HEK293 (cell line): ENCODE results near the gene EVC.

Source experiments
- CTCF ChIA-PET: fragments of 350-600 bp; formaldehyde crosslinking; extraction: SDS; loops from one replicate; lab custom pipeline; 2021; ENCODE audit warnings: antibody characterized with exemption; lab: Yijun Ruan, JAX
- POLR2A ChIA-PET: fragments of 300-600 bp; formaldehyde crosslinking; extraction: SDS; loops from one replicate; lab custom pipeline; 2020; ENCODE audit warnings: antibody characterized with exemption, inconsistent platforms; lab: Yijun Ruan, JAX
- H3K27ac ChIP-seq: fragments of 200-500 bp; sonication (Bioruptor generic); 2 replicates; pipeline ENCODE4 v1.5.1; 2014; ENCODE audit warnings: low read depth, low read length, control low read depth, inconsistent platforms; ENCODE audit errors: extremely low read depth
- H3K36me3 ChIP-seq, 2 experiments: fragments of 200-500 bp in 1 of 2; sonication (Bioruptor generic) in 1 of 2; 1 replicate in 1 of 2; 2 replicates in 1 of 2; pipeline ENCODE4 v1.5.1; 2014 to 2017; ENCODE audit warnings: inconsistent platforms in 2 of 2, low read length in 2 of 2; ENCODE audit not compliant: control insufficient read depth in 2 of 2, insufficient read depth in 1 of 2
- H3K4me1 ChIP-seq: fragments of 200-500 bp; sonication (Bioruptor generic); 2 replicates; pipeline ENCODE4 v1.5.1; 2014; ENCODE audit warnings: mild to moderate bottlenecking, low read length, inconsistent platforms; ENCODE audit not compliant: control insufficient read depth, insufficient read depth
- H3K4me3 ChIP-seq: 2 replicates; pipeline ENCODE4 v1.5.1; 2011; ENCODE audit warnings: low read depth, mild to moderate bottlenecking, control low read depth, low read length, moderate library complexity
- H3K9me3 ChIP-seq: fragments of 200-500 bp; sonication (Bioruptor generic); 2 replicates; pipeline ENCODE4 v1.5.1; 2014; ENCODE audit warnings: low read depth, low read length, inconsistent platforms; ENCODE audit not compliant: control insufficient read depth, insufficient read depth
- GLIS2 ChIP-seq: fragments of 450-650 bp; formaldehyde crosslinking; IDR thresholded peaks from 2 replicates; pipeline ENCODE4 v1.5.1; 2016; ENCODE audit warnings: missing biosample characterization, missing genetic modification characterization
- SCRT2 ChIP-seq: fragments of 450-650 bp; formaldehyde crosslinking; IDR thresholded peaks from 2 replicates; pipeline ENCODE4 v1.5.1; 2016; ENCODE audit warnings: missing biosample characterization, missing genetic modification characterization
- SP3 ChIP-seq: fragments of 450-650 bp; formaldehyde crosslinking; IDR thresholded peaks from 2 replicates; pipeline ENCODE4 v1.5.1; 2016; ENCODE audit warnings: missing biosample characterization, missing genetic modification characterization
- ZBTB20 ChIP-seq: fragments of 450-650 bp; formaldehyde crosslinking; IDR thresholded peaks from 2 replicates; pipeline ENCODE4 v1.5.1; 2016; ENCODE audit warnings: missing biosample characterization, missing genetic modification characterization
- ZBTB48 ChIP-seq: fragments of 450-650 bp; formaldehyde crosslinking; IDR thresholded peaks from 2 replicates; pipeline ENCODE4 v1.5.1; 2016; ENCODE audit warnings: missing biosample characterization, missing genetic modification characterization
- ZFHX2 ChIP-seq: fragments of 450-650 bp; formaldehyde crosslinking; conservative IDR thresholded peaks from 2 replicates; pipeline ENCODE4 v1.5.1; 2016; ENCODE audit warnings: missing biosample characterization, missing genetic modification characterization
- ZIC2 ChIP-seq: fragments of 450-650 bp; formaldehyde crosslinking; IDR thresholded peaks from 2 replicates; pipeline ENCODE4 v1.5.1; 2016; ENCODE audit warnings: missing biosample characterization, missing genetic modification characterization
- ZNF140 ChIP-seq: fragments of 450-650 bp; formaldehyde crosslinking; IDR thresholded peaks from 2 replicates; pipeline ENCODE4 v1.5.1; 2016; ENCODE audit warnings: missing biosample characterization, missing genetic modification characterization
- ZNF155 ChIP-seq: fragments of 450-650 bp; formaldehyde crosslinking; IDR thresholded peaks from 2 replicates; pipeline ENCODE4 v1.5.1; 2016; ENCODE audit warnings: missing biosample characterization, missing genetic modification characterization
- ZNF335 ChIP-seq: fragments of 450-650 bp; formaldehyde crosslinking; conservative IDR thresholded peaks from 2 replicates; pipeline ENCODE4 v1.5.1; 2016; ENCODE audit warnings: missing biosample characterization, missing genetic modification characterization
- ZNF654 ChIP-seq: fragments of 450-650 bp; formaldehyde crosslinking; IDR thresholded peaks from 2 replicates; pipeline ENCODE4 v1.5.1; 2016; ENCODE audit warnings: low read depth, missing biosample characterization, missing genetic modification characterization
- ZNF76 ChIP-seq: fragments of 450-650 bp; formaldehyde crosslinking; IDR thresholded peaks from 2 replicates; pipeline ENCODE4; 2016; ENCODE audit warnings: low read depth, missing biosample characterization, missing genetic modification characterization, borderline replicate concordance
- ZXDB ChIP-seq: fragments of 450-650 bp; formaldehyde crosslinking; IDR thresholded peaks from 2 replicates; pipeline ENCODE4 v1.5.1; 2016; ENCODE audit warnings: missing biosample characterization, missing genetic modification characterization
- TF ChIP-seq, protein P1 (sequence below): fragments of 450-650 bp; formaldehyde crosslinking; optimal IDR thresholded peaks from 2 replicates; pipeline ENCODE3; 2016; ENCODE audit warnings: missing biosample characterization, mild to moderate bottlenecking, missing genetic modification characterization
- TF ChIP-seq, protein P2 (sequence below): fragments of 450-650 bp; formaldehyde crosslinking; IDR thresholded peaks from 2 replicates; pipeline ENCODE4 v1.5.1; 2016; ENCODE audit warnings: missing biosample characterization, missing genetic modification characterization, borderline replicate concordance
- TF ChIP-seq, protein P3 (sequence below): fragments of 450-650 bp; formaldehyde crosslinking; IDR thresholded peaks from 2 replicates; pipeline ENCODE4 v1.5.1; 2016; ENCODE audit warnings: missing biosample characterization, missing genetic modification characterization

EVC gene

DNA sequence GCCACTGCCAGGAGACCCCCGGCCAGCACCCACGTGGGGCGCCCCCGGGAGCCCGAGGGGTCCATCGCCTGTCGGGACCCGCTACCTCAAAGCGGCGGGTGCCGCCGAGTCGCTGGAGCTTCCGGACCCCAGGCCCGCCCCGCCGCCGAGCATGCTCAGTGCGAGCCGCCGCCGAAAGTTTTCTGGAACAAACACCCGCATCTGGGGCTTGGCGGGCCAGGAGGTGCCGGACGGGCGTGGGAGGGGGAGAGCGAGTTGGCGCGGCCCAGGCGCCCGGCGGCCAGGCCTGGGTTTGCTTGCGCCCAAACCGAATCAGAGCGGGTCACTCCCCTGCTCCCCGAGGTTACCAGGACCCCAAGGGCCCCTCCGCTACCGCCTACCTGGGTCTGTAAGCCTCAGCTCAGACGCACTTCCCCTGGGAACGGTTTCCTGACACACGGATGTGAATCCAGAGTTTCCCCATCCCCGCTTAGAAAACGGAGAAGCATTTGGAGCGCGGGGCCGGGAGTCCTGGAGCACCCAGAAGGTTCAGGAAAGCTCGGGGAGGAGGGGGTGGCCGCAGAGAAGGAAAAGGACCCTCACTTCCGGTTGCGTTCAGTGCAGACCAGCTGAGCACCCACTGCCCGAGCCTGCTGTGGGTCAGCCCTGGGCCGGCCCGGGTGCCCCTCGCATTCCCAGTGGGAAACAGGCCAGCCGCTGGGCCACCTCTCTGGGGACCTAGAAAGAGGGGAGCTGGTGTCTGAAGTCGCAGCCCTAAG, 2.4 kb upstream of the EVC start, which contains the start of gene EVC2:
Gene EVC2 (minus strand): TSS at position 111 of the 758 bp plus-strand sequence. CDS start 46 bp downstream, at position 65.
- Histone ChIP-seq H3K27ac (no peak within 1 kb of the TSS), H3K9me3 (no peaks in the 10 kb centered on the region), H3K4me3 (no peak within 1 kb of the TSS; the same call in 1 of the 2 replicates), H3K4me1 (no peaks in the 10 kb centered on the region), H3K36me3 (peaks cover 0 to 2% of the 10 kb centered on the region in 2 experiments; a peak in 1 of 3 replicates)
- CTCF ChIA-PET, result no interaction called here
- TF ChIP-seq, protein P1, sequence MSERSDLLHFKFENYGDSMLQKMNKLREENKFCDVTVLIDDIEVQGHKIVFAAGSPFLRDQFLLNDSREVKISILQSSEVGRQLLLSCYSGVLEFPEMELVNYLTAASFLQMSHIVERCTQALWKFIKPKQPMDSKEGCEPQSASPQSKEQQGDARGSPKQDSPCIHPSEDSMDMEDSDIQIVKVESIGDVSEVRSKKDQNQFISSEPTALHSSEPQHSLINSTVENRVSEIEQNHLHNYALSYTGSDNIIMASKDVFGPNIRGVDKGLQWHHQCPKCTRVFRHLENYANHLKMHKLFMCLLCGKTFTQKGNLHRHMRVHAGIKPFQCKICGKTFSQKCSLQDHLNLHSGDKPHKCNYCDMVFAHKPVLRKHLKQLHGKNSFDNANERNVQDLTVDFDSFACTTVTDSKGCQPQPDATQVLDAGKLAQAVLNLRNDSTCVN (tag by site-specific recombination), result no peak
- POLR2A ChIA-PET, result no interaction called here

DNA sequence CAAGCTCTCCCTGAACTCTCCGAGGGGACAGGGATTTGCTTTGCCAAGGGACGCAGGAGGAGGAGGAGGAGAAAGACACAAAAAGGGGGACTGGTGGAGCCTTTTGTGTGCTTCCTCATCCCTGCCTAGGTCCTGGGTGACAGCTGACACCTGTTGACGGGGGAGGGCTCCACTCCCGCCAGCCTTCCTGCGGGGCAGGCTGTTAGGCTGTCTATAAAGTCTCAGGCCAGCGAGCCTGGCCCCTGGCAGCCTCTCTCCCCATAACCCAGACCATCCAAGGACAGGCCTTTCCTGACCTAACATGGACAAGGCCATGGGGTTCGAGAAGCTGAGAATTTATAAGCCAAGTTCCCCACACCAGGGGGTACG, 1.8 kb upstream of the EVC start:
- POLR2A ChIA-PET, result no interaction called here
- no peaks in the 10 kb centered on the region for H3K9me3 ChIP-seq

DNA sequence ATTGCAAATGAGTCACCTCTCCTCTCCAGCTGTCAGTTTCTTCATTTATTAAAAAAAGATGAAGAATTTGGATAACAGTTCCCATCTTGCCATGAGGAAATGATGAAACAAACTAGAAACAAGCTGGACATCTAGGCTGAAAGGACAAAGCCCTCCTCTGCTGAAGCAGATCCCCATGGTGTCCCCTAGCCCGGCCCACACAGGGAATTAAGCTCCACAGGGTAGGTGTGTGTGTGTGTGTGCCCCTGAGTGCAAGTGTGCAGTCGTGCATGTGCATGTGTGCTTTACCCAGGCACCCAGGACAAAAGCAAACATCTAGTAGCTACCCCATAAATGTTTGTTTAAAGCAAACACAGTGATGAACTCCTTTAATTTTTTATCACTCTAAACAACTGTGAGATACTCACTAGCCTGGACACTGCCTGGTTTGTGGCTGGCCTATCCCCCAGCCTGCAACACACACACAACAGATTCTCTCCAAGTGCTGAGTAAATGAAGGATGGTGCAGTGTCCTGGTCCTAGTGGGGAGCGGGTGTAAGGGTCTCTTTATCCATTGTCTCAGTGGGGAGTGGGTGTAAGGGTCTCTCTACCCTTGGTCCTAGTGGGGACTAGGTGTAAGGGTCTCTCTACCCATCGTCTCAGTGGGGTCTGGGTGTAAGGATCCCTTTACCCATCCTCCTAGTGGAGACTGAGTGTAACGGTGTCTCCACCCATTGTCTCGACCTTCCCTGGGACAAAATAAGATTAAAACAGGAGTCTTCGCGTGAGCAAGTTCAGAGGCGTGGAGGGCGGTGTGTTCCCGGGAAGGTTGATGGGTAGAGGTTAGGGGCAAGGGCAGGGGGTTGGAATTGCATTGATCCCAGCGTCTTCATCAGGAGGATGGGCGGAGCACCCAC, 688 bp upstream of the EVC start:
- H3K9me3 ChIP-seq, result no peaks in the 10 kb centered on the region
- POLR2A ChIA-PET, result no interaction called here
- peaks cover 0 to 2% of the 10 kb centered on the region in 2 experiments; a peak in 1 of 3 replicates for H3K36me3 ChIP-seq
- H3K4me3 ChIP-seq, result peak overlapping the region; percentile 42
- H3K4me1 ChIP-seq, result no peaks in the 10 kb centered on the region
- CTCF ChIA-PET, result interaction anchor here (0.5 to 0.9 kb wide), 3 partner anchors 27 to 949 kb away, joined by 3 to 4 read pairs (median 4); no protein-coding TSS in a partner anchor
- 0 out of 2 replicates have a peak, but pooled peaks have one; percentile 33 for TF ChIP-seq ZIC2
- TF ChIP-seq ZXDB (tag by site-specific recombination), result no peak
- 0 out of 2 replicates have a peak, but pooled peaks have one; percentile 10 for TF ChIP-seq ZFHX2 (tag by site-specific recombination)
- peak; percentile 32; the same call in 1 of the 2 replicates for TF ChIP-seq ZBTB20 (tag by site-specific recombination)
- TF ChIP-seq GLIS2 (tag by site-specific recombination), result peak; percentile 53
- TF ChIP-seq, protein P2, sequence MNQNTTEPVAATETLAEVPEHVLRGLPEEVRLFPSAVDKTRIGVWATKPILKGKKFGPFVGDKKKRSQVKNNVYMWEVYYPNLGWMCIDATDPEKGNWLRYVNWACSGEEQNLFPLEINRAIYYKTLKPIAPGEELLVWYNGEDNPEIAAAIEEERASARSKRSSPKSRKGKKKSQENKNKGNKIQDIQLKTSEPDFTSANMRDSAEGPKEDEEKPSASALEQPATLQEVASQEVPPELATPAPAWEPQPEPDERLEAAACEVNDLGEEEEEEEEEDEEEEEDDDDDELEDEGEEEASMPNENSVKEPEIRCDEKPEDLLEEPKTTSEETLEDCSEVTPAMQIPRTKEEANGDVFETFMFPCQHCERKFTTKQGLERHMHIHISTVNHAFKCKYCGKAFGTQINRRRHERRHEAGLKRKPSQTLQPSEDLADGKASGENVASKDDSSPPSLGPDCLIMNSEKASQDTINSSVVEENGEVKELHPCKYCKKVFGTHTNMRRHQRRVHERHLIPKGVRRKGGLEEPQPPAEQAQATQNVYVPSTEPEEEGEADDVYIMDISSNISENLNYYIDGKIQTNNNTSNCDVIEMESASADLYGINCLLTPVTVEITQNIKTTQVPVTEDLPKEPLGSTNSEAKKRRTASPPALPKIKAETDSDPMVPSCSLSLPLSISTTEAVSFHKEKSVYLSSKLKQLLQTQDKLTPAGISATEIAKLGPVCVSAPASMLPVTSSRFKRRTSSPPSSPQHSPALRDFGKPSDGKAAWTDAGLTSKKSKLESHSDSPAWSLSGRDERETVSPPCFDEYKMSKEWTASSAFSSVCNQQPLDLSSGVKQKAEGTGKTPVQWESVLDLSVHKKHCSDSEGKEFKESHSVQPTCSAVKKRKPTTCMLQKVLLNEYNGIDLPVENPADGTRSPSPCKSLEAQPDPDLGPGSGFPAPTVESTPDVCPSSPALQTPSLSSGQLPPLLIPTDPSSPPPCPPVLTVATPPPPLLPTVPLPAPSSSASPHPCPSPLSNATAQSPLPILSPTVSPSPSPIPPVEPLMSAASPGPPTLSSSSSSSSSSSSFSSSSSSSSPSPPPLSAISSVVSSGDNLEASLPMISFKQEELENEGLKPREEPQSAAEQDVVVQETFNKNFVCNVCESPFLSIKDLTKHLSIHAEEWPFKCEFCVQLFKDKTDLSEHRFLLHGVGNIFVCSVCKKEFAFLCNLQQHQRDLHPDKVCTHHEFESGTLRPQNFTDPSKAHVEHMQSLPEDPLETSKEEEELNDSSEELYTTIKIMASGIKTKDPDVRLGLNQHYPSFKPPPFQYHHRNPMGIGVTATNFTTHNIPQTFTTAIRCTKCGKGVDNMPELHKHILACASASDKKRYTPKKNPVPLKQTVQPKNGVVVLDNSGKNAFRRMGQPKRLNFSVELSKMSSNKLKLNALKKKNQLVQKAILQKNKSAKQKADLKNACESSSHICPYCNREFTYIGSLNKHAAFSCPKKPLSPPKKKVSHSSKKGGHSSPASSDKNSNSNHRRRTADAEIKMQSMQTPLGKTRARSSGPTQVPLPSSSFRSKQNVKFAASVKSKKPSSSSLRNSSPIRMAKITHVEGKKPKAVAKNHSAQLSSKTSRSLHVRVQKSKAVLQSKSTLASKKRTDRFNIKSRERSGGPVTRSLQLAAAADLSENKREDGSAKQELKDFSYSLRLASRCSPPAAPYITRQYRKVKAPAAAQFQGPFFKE, result no peak
- TF ChIP-seq ZNF140, result peak; percentile 85
- TF ChIP-seq ZNF335 (tag by site-specific recombination), result peak; percentile 37
- no peak for TF ChIP-seq ZNF654 (tag by site-specific recombination)
- TF ChIP-seq ZBTB48 (tag by site-specific recombination), result peak; percentile 70
- peak; percentile 49; the same call in 1 of the 2 replicates for TF ChIP-seq SP3 (tag by site-specific recombination)
- TF ChIP-seq ZNF76 (tag by site-specific recombination), result 0 out of 2 replicates have a peak, but pooled peaks have one; percentile 22
- TF ChIP-seq, protein P3, sequence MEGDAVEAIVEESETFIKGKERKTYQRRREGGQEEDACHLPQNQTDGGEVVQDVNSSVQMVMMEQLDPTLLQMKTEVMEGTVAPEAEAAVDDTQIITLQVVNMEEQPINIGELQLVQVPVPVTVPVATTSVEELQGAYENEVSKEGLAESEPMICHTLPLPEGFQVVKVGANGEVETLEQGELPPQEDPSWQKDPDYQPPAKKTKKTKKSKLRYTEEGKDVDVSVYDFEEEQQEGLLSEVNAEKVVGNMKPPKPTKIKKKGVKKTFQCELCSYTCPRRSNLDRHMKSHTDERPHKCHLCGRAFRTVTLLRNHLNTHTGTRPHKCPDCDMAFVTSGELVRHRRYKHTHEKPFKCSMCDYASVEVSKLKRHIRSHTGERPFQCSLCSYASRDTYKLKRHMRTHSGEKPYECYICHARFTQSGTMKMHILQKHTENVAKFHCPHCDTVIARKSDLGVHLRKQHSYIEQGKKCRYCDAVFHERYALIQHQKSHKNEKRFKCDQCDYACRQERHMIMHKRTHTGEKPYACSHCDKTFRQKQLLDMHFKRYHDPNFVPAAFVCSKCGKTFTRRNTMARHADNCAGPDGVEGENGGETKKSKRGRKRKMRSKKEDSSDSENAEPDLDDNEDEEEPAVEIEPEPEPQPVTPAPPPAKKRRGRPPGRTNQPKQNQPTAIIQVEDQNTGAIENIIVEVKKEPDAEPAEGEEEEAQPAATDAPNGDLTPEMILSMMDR (tag by site-specific recombination), result peak; percentile 34; the same call in 1 of the 2 replicates
- H3K27ac ChIP-seq, result no peak overlapping the region; the same call in 1 of the 2 replicates

More for the DNA sequence above, 1.8 kb upstream of the EVC start:
- Histone ChIP-seq H3K27ac (no peak overlapping the region), H3K4me1 (no peaks in the 10 kb centered on the region), H3K36me3 (peaks cover 0 to 2% of the 10 kb centered on the region in 2 experiments; a peak in 1 of 3 replicates), H3K4me3 (no peak overlapping the region)
- CTCF ChIA-PET, result no interaction called here
- TF ChIP-seq ZNF155 (tag by site-specific recombination), result no peak
- peak; percentile 52 for TF ChIP-seq SCRT2
